ENCODE measurements around the gene LAMA4.

DNA sequence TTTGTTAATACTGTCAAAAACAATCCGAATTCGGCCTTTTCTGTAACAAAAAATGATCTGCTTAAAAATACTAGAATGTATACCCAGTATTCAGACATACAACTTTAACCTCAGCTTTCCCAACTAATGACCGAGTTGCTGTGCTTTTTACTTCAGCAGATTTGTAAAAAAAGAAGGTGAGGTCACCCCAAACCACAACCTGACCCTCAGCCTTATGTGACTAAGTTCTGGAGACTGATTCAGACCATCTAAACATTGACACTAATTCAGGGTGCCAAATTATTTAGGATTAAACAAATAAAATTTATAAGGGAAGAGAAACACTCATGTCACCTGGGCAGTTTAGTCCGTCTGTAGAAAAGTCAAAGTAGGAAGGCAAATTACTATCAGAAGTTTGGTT lies 192.8 kb downstream of the LAMA4 start:
- TF ChIP-seq, protein P1, sequence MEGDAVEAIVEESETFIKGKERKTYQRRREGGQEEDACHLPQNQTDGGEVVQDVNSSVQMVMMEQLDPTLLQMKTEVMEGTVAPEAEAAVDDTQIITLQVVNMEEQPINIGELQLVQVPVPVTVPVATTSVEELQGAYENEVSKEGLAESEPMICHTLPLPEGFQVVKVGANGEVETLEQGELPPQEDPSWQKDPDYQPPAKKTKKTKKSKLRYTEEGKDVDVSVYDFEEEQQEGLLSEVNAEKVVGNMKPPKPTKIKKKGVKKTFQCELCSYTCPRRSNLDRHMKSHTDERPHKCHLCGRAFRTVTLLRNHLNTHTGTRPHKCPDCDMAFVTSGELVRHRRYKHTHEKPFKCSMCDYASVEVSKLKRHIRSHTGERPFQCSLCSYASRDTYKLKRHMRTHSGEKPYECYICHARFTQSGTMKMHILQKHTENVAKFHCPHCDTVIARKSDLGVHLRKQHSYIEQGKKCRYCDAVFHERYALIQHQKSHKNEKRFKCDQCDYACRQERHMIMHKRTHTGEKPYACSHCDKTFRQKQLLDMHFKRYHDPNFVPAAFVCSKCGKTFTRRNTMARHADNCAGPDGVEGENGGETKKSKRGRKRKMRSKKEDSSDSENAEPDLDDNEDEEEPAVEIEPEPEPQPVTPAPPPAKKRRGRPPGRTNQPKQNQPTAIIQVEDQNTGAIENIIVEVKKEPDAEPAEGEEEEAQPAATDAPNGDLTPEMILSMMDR (IDR thresholded peaks at IDR 0.05; ENCODE audit: low read depth, low read length, missing input control), result no peak
- no peak for TF ChIP-seq YY1 (IDR thresholded peaks at IDR 0.05)
- TF ChIP-seq EGR1 (IDR thresholded peaks at IDR 0.05; ENCODE audit: low read depth in 2 of 2), result no peak
- TF ChIP-seq NR2F2 (IDR thresholded peaks at IDR 0.05), result no peak
- TF ChIP-seq RAD21 (IDR thresholded peaks at IDR 0.05), result no peak
- no peak for TF ChIP-seq SP1 (IDR thresholded peaks at IDR 0.05)
- TF ChIP-seq JUND (IDR thresholded peaks at IDR 0.05), result no peak

Measured in liver (tissue), 3 donors.